CD4-positive, alpha-beta T cell treated with Interleukin-4 for 4 hours (primary cell): ENCODE data around the gene ICAM3.
A peak's percentile ranks its signal among the peaks of the same experiment; 100 is the strongest.
"Not testable (repeated sequence)": the region's sequence is repeated elsewhere in the genome, so short reads cannot be mapped to it uniquely, and the experiment has no call there.

Experiments
- DNase-seq: peaks from one replicate; pipeline ENCODE4 v3.0.0-alpha.2; 2020

ICAM3 gene, protein sequence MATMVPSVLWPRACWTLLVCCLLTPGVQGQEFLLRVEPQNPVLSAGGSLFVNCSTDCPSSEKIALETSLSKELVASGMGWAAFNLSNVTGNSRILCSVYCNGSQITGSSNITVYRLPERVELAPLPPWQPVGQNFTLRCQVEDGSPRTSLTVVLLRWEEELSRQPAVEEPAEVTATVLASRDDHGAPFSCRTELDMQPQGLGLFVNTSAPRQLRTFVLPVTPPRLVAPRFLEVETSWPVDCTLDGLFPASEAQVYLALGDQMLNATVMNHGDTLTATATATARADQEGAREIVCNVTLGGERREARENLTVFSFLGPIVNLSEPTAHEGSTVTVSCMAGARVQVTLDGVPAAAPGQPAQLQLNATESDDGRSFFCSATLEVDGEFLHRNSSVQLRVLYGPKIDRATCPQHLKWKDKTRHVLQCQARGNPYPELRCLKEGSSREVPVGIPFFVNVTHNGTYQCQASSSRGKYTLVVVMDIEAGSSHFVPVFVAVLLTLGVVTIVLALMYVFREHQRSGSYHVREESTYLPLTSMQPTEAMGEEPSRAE

DNA sequence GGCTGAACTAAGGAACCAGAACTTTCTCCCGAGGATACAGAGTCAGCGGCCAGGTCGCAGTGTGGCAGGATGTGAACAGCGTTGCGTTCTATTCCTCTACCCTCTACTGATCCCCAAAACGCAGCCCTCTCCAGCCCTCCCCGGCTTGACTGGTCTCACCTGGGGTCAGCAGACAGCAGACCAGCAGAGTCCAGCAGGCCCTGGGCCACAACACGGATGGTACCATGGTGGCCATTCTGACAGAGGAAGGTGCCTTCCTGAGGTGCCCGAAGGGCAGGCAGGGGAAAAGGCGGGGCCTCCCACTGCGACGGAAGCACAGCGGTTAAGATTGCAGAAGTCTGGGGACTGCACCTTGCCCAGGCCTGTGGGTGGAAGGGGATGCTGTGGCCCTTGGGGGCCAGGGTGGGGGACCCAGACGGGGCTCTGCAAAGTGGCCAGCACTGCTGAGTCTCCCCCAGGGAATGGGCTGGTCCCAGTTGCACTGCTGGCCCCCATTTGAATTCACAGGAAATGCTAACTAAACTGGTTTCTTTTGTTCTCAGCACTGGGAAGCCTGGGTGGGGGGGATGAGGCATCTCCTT, at the start of gene ICAM3:
TSS of gene ICAM3 (minus strand) at position 245 of the 581 bp plus-strand sequence. CDS start at position 235, 10 bp downstream.
- DNase-seq: peak; percentile 68

DNA sequence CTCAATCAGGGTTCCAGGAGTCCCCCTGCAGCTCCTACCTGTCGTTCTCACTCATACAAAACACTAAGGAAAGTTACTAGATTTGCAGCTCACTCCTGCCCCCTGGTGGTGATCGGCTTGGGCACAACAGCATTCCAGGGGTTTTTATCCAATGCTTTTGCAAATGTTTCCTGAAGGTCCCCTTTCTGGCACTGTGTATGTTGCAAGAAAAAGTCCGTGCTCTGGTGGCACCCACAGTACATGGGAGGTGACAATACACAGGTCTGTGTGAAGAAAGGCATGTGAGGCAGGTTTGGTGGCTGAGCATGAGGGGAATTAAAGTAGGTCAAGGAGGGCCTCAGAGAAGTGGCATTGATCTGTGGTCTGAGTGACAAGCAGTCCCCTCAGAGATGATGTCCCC, 49.5 kb upstream of the ICAM3 start:
- peak; percentile 77 for DNase-seq

DNA sequence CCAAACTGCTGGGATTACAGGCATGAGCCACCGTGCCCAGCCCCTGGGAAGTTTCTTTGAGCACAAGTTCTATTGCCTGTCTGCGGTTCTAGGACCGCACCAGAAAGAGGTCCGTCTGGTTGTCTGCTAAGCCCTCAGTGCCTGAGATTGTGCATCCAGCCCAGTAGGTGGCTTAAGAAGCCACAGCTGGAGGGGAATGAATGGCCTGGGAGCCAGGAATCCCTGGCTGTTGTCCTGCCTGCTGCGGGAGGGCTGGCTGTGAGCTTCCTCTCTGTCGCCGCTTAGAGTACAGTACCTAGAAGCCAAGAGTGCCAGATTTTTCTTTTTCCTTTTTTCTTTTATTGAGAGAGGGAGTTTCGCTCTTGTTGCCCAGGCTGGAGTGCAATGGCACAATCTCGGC, 45.2 kb upstream of the ICAM3 start:
- no peak for DNase-seq

DNA sequence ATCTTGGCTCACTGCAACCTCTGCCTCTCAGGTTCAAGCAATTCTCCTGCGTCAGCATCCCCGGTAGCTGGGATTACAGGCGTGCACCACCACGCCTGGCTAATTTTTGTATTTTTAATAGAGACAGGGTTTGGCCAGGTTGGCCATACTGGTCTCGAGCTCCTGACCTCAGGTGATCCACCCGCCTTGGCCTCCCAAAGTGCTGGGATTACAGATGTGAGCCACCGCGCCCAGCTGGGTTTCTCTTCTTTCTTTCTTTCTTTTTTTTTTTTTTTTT, 43.7 kb upstream of the ICAM3 start:
- DNase-seq: not testable (repeated sequence)

DNA sequence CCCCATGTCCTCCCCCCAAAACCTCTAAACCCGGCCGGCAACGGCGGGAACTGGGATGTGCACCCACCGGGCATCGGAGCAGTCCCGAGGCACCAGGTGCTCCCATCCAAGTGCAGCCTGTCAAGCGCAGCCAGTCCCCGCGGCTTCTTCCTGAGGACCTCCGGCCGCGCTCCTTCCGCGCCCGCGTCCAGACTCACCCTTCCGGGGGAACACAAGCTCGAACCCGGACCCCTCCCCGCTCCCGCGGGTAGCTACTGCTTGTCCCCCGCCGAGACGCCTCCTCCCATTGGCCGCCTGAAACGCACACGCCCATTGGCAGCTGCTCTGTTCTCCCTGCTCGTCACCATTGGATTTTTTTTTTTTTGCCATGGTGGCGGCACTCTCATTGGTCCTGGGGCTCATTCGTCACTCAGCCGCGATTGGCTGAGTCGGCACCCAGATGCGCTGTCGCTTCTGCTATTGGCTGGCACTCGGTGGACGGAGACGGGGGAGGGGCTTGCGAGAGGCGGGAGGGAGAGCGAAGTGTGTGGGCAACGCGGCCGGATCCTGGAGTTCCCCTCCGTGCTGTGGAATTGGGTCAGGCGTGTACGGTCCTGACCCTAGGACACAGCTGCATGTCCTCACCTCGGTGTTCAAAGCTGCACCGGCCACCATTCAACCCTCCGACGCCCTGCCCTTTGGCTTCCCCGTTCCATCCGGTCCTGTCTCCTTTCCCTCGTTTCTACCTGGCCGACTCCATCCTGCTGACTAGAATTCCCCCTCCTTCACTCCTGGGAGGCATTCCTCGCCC, 41.1 kb upstream of the ICAM3 start, which contains the start of gene TYK2:
TSS of gene TYK2 (minus strand) at position 260 of the 790 bp plus-strand sequence. CDS start 2,166 bp downstream, outside the sequence.
- peak; percentile 97 for DNase-seq

DNA sequence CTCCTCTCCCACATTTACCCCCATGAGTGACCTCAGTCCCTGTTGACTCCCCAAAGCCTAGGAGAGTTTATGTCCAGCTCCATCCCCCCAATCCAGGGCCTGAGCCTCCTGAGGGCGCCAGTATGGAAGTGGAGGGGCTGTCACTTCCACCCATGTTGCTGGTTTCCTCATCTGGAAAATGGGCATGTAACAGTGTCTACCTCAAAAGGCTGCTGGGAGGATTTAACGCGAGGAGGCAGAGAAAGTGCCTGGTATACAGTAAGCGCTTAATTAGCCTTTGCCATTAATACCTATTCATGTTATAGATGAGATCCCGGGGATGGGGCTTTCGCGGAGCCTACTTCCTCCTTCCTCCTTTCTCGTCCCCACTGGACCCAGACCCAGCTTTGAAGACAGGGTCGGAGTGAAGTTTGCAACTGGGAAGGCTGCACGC, 40.5 kb upstream of the ICAM3 start:
- DNase-seq: no peak

DNA sequence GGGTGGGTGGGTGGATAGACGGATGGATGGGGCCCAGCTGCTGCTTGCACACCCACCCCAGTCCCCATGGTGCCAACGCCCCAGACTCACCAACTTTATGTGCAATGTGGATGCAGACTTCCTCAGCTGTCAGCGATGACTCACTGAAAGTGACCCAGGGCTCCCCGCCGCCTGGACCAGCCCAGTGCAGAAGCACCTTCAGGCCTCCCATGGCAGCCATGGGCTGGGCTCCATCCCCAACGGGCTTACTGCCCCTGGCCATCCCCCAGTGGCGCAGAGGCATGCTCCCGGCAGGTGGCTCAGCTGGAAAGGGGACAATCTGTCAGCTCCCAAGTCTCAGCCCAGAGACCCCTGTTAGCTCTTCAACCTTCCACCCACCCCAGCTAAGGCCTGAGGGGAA, 38.7 kb upstream of the ICAM3 start:
- DNase-seq: no peak

DNA sequence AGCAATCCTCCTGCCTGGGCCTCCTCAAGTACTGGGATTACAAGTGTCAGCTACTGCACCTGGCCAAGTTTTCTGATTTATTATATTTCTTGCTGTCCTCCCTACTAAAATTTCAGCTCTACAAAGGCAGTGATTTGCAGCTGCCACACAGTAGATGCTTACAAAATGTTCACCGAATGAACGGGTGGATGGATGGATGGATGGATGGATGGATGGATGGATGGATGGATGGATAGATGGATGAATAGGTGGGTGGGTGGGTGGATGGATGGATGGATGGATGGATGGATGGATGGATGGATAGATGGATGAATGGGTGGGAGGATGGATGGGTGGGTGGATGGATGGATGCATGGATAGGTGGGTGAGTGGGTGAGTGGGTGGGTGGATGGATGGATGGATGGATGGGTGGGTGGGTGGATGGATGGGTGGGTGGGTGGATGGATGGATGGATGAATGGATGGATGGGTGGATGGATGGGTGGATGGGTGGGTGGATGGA, 37.8 kb upstream of the ICAM3 start:
- not testable (repeated sequence) for DNase-seq

DNA sequence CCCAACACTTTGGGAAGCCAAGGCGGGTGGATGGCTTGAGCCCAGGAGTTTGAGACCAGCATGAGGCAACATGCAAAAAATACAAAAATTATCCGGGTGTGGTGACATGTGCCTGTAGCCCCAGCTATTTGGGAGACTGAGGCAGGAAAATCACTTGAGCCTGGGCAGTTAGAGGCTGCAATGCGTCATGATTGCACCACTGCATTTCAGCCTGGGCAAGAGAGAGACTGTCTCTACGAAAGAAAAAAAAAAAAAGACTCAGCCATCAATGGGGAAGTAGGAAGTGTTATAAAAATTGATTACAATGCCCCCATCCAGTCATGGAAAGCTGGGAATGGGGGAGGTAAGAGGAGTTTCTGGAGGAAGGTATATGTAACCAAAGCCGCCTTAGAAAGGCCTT, 35.5 kb upstream of the ICAM3 start:
- no peak for DNase-seq

DNA sequence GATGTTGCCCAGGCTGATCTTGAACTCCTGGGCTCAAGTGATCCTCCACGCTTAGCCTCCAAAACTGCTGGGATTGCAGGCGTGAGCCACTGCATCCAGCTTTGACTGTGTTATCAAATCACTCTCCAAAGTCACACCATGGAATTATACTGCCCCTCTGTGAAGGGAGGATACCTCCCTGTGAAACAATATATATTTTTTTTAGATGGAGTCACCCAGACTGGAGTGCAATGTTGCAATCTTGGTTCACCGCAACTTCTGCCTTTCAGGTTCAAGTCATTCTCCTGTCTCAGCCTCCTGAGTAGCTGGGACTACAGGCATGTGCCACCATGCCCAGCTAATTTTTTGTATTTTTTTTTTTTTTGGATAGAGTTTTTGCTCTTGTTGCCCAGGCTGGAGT, 33.3 kb upstream of the ICAM3 start:
- DNase-seq: no peak

DNA sequence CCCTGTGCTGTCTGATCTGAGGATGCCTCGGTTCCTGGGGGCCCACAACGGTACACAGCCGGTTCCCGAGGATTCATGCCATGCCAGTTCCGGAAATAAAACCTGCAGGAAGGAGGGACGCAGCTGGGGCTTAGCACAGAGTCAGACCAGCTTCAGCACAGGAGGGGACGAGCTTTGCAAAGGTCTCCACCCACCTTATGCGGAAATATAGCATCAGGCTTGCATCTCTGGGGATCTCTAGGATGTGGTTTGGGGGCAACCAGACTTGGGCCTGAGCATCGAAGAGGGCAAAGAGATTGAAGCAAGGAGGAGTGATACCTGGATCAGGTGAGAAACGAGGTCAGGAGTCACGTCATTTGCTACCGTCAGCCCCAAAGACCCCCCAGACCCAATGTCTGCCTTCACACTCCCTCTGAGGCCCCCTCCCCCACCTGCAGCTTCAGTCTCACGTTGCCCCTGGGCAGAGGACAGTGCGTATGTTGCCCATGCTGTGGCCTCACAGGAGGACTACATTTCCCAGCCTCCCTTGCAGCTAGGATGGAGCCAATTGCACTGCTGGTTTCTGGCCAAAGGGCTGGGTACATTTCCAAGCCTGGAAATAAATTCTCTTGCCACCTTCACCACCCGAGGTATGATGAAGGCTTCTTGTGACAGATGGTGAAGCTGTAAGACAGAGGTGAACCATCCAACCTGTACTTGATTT, 28.8 kb upstream of the ICAM3 start:
- DNase-seq: no peak

DNA sequence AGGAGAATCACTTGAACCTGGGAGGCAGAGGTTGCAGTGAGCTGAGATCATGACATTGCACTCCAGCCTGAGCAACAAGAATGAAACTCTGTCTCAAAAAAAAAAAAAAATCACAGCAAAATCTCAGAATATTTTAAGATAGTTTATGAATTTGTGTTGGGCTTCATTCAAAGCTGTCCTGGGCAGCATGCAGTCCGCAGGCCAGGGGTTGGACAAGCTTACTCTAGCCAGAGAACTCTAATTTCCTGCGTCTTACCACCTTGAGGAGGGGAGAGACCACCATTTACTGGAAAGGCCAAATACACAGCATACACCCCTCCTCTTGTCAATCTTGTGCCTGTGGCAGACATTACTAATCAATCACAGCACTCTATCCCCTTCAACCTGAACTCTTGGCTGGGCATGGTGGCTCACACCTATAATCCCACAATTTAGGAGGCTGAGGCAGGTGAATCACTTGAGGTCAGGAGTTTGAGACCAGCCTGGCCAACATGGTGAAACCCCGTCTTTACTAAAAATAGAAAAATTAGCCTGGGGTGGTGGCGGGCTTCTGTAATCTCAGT, 27.6 kb upstream of the ICAM3 start:
- not testable (repeated sequence) for DNase-seq

DNA sequence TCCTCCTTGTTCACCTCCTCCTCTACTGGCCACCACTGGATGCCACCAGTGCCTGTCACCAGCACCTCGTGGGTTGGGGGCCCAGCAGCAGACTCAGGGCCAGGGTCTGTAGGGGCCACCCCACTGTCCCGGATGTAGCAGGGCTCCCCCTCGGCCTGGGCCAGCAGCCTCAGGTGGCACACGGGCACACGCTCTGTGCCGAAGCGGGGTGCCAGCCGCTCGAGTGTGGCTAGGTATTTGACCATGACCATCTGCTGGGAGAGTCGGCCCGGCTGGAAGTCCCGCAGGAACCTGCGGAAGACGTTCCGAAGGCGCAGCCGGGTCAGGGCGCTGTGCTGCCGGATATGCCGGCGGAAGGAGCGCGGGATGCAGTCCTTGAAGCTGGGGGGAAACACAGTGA, 26.1 kb upstream of the ICAM3 start:
- DNase-seq: no peak

DNA sequence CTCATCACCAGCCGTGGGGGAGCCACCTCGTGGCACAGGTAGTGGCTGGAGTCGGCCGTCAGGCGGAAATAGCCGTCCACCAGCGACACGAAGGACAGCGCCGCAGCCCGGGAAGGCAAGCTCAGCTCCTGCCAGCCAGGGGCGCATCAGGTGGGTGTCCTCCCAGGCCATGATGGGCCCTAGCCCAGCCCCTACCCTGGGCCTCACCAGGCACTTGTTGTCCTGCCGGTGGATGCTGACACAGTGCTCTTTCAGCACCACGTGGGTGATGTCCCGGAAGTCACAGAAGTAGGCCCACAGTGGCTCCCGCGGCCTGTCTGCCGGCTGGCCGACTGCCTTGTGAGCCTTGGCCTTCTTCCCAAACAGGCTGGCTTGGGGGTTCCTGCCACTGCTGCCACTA, 25.2 kb upstream of the ICAM3 start:
- no peak for DNase-seq

DNA sequence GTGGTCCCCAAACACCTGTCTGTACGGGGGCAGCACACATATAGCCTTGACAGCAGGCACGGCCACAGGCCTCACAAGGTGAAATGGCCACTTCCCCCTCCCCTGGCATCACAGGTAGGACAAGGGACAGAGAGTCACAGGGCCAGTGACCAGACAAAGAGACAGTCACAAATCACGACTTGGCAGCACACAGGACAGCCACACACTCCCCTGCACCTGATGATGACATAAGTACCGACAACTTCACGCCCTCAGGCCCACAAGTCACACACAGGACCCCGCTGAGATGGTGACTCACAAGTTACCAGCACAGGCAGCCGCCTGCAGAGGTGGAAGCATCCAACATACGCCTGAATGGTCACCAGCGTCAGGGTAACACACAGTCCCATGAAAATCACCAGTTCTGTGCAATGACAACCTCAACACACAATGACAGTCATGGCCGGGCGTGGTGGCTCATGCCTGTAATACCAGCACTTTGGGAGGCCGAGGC, 24.4 kb upstream of the ICAM3 start:
- DNase-seq: no peak

DNA sequence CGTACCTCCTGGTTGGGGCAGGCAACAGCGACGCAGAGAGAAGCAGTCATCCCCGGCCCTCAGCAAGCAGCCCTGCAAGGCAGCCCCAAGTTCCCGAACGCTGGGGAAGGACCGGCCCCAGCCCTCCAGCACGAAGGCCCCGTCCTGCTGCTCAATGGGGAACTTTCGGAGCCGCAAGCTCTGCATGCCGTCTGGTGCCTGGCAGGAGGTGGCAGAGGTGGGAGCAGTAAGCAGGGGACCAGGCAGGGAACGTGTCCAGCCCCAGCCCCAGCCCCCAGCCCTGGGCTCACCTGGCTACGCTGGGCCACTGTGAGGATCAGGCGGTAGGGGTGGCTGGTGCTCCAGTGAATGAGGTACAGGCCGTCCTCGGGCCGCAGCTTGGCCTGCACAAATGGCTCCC, 22.8 kb upstream of the ICAM3 start:
- no peak for DNase-seq

DNA sequence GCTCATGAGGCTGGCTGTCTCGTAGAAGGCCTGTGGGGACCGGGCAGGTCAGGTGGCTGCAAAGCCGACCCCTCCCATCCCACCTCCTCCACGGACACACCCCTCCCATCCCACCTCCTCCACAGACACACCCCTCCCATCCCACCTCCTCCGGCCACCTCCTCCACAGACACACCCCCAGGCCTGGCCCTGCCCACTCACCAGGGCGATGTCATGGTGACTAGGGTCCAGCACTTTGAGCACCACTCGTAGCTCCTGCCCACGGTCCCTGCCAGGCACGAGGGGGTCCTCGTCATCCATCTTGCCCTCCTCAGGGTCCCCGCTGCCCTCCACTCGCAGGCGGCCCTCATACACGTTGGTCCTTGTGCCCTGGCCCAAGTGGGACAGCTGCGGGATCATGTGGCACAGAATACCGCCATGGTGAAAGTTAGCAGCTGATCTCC, 22.2 kb upstream of the ICAM3 start:
- no peak for DNase-seq

DNA sequence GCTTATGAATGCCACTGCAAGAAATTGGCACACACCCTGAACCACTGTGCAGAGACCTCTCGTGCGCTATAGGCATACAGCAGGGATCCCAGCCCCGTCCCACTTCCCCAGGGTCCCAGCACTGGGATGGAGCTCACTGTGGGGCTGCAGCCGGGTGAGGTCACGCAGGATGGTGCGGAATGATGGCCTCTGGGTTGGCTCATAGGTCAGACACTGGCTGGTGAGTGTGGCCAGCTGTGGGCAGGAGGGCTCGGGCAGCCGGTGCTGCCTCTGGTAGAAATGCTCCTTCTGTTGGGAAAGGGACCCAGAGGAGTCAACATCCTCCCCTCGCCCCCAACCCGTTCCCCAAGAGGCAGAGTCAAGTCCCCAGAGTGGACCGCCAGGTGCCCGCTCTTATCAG, 17.0 kb upstream of the ICAM3 start:
- no peak for DNase-seq

DNA sequence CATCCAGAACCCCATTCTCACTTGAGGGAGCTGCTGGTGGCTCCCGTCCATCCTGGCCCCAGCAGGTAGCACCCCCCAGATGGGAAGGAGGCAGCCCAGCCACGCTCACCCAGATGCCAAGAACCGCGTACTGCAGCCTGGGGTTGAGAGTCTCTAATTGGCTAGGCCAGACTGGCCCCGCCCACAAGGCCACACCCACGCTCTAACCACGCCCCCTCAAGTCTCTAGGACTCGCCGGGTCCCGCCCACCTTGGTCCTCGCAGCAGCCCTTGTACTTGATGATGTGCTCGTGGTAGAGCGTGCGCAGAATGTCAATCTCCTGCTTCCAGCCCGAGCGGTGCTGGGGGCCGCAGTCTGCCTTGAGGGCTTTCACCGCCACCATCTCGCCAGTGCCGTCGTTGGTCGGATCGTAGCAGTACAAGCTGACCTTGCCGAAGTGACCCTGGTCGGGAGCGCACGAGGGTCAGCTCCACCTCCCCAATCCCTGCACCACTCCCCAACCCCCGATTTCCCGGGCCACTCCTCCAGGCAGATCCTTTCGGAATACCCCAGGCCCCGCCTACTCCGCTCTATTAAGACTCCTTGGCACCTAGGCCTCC, 14.5 kb upstream of the ICAM3 start:
- no peak for DNase-seq

DNA sequence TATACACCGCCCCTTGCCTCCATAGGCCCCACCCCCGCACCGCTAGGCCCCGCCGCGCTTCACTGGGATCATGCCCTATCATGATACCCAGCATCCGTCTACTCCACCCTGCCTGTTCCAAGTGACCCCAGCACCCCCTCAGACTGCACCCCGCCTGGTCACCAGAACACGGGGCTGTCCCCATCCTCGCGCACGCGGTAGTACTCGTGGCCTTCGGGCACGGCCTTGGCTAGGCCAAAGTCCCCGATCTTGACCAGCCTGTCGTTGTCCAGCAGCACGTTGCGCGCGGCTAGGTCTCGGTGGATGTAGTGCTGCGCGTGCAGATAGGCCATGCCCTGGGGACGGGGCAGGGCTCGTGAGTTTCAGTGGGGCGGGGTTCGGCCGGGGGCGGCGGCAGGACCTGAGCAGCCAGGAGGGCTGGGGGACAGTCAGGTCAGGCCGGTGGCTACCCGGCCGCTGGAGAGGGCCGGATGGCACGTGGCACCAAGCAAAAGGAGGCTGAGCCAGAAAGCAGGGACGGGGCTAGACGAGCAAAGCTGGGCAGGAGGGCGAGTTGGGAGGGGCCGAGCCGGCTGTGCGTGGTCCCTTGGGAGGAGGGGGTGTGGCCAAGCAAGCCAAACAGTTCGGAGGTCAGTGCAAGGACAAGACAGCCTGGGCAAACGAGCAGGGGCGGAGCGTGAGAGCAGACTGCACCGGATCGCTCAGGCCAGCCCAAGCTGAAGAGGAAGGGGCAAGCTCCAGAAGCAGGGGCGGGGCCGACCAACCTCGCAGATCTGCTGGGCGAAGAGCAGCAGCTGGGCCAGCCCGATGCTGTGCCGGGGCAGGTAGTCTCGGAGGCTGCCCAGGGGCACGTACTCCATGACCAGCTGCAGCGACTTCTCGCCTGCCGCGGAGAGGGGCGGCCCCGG, 13.6 kb upstream of the ICAM3 start:
- DNase-seq: no peak

DNA sequence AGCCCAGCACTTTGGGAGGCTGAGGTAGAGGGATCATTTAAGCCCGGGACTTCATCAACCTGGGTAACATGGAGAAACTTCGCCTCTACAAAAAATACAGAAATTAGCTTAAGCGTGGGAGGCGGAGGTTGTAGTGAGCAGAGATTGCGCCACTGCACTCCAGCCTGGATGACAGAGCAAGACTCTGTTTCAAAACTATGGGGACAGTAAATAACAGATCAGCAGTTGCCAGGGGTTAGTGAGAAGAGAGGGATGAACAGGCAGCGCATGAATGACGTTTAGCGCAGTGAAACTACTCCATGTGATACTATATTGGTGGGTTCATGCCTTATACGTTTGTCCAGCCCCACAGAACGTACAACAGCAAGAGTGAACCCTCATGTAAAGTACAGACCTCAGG, 7.1 kb upstream of the ICAM3 start:
- no peak for DNase-seq
